SK-N-SH (cell line): Measurements from ENCODE around the gene CRACR2B. TPM values are rescaled to one million over a fixed set of nuclear protein-coding genes. Genes with fewer than 3 reads are reported as not detected.

ENCODE experiments used
- CTCF ChIA-PET: fragments of 300-600, 350-600 bp; formaldehyde crosslinking; extraction: SDS; loops from one replicate; lab custom pipeline; 2021; lab: Yijun Ruan, JAX
- POLR2A ChIA-PET: fragments of 350-600 bp; sonication (Branson Sonifier 250); formaldehyde crosslinking; extraction: SDS; loops from one replicate; lab custom pipeline; 2020; ENCODE audit warnings: antibody characterized with exemption, inconsistent platforms; lab: Yijun Ruan, JAX
- DNase-seq: peaks from one replicate; pipeline ENCODE4 v3.0.0; 2012
- H2AFZ ChIP-seq: fragments of 200-600 bp; sonication (generic); 2 replicates; pipeline ENCODE4 v1.8.1; 2016; ENCODE audit warnings: antibody characterized with exemption, mild to moderate bottlenecking, low read depth
- H3F3A ChIP-seq: fragments of 200-600 bp; sonication (generic); replicated peaks from 2 replicates; pipeline ENCODE3; 2016; ENCODE audit warnings: antibody characterized with exemption, mild to moderate bottlenecking; ENCODE audit not compliant: insufficient read depth
- H3K27ac ChIP-seq, 2 experiments: fragments of 200-500 bp in 1 of 2; fragments of 200-600 bp in 1 of 2; sonication (Bioruptor generic) in 1 of 2; sonication (generic), shearing (Covaris generic) in 1 of 2; 2 replicates each; pipeline versions ENCODE4 v1.5.1 to v1.6.1; 2014 to 2016; ENCODE audit warnings: low read depth in 2 of 2, inconsistent platforms in 1 of 2, low read length in 1 of 2, mild to moderate bottlenecking in 1 of 2, mixed read lengths in 1 of 2
- H3K27me3 ChIP-seq: fragments of 200-600 bp; sonication (generic), shearing (Covaris generic); 2 replicates; pipeline ENCODE4 v1.6.1; 2016; ENCODE audit warnings: mixed run types; ENCODE audit not compliant: insufficient read depth
- H3K36me3 ChIP-seq, 2 experiments: fragments of 200-500 bp in 1 of 2; fragments of 200-600 bp in 1 of 2; sonication (Bioruptor generic) in 1 of 2; sonication (generic) in 1 of 2; replicated peaks in 1 of 2; 2 replicates each; pipeline versions ENCODE3 to v1.5.1; 2014 to 2016; ENCODE audit warnings: low read length in 1 of 2, mild to moderate bottlenecking in 1 of 2; ENCODE audit not compliant: insufficient read depth in 2 of 2, control insufficient read depth in 1 of 2
- H3K4me1 ChIP-seq, 2 experiments: fragments of 200-500 bp in 1 of 2; fragments of 200-600 bp in 1 of 2; sonication (Bioruptor generic) in 1 of 2; sonication (generic), shearing (Covaris generic) in 1 of 2; 2 replicates each; pipeline versions ENCODE4 v1.5.1 to v1.6.1; 2014 to 2016; ENCODE audit warnings: low read depth in 1 of 2, low read length in 1 of 2, mixed run types in 1 of 2; ENCODE audit not compliant: insufficient read depth in 2 of 2, control insufficient read depth in 1 of 2
- H3K4me2 ChIP-seq: fragments of 200-600 bp; sonication (generic), shearing (Covaris generic); 2 replicates; pipeline ENCODE4 v1.6.1; 2017; ENCODE audit warnings: mixed run types
- H3K4me3 ChIP-seq, 2 experiments: fragments of 200-500 bp in 1 of 2; fragments of 200-600 bp in 1 of 2; sonication (Bioruptor generic) in 1 of 2; sonication (generic), shearing (Covaris generic) in 1 of 2; 2 replicates each; pipeline versions ENCODE4 v1.5.1 to v1.8.1; 2014 to 2016; ENCODE audit warnings: low read depth in 2 of 2, inconsistent platforms in 1 of 2, low read length in 1 of 2, mild to moderate bottlenecking in 1 of 2, mixed read lengths in 1 of 2, moderate library complexity in 1 of 2
- H3K79me2 ChIP-seq: fragments of 200-600 bp; sonication (generic); 2 replicates; pipeline ENCODE4 v1.8.1; 2017; ENCODE audit warnings: mild to moderate bottlenecking; ENCODE audit not compliant: insufficient read depth
- H3K9ac ChIP-seq: fragments of 200-600 bp; sonication (generic); 2 replicates; pipeline ENCODE4 v1.6.1; 2017; ENCODE audit warnings: mixed run types
- H3K9me2 ChIP-seq: fragments of 200-600 bp; sonication (generic); 2 replicates; pipeline ENCODE4 v1.6.1; 2017; ENCODE audit warnings: mixed run types
- H3K9me3 ChIP-seq: fragments of 200-600 bp; sonication (generic); 2 replicates; pipeline ENCODE4 v1.6.1; 2017; ENCODE audit warnings: mixed run types, mild to moderate bottlenecking, moderate library complexity
- H4K20me1 ChIP-seq: fragments of 200-600 bp; sonication (generic); 2 replicates; pipeline ENCODE4 v1.6.1; 2017; ENCODE audit warnings: mild to moderate bottlenecking, mixed run types; ENCODE audit not compliant: insufficient read depth
- CHD2 ChIP-seq: fragments of 150-350 bp; IDR thresholded peaks from 2 replicates; pipeline ENCODE4 v1.6.1; 2018; ENCODE audit warnings: low read length; ENCODE audit not compliant: partially characterized antibody
- EZH2phosphoT487 ChIP-seq: fragments of 200-600 bp; sonication (generic); IDR thresholded peaks from 2 replicates; pipeline ENCODE4 v1.6.1; 2017; ENCODE audit warnings: low read depth, mixed run types, mild to moderate bottlenecking, antibody characterized with exemption, moderate library complexity, borderline replicate concordance
- FOSL2 ChIP-seq: IDR thresholded peaks from 2 replicates; pipeline ENCODE4 v1.4.0; 2012; ENCODE audit warnings: low read depth, mild to moderate bottlenecking, moderate library complexity, borderline replicate concordance
- FOXM1 ChIP-seq: IDR thresholded peaks from 2 replicates; pipeline ENCODE4 v1.4.0; 2012; ENCODE audit warnings: low read depth, mild to moderate bottlenecking
- GABPA ChIP-seq: IDR thresholded peaks from 2 replicates; pipeline ENCODE4 v1.4.0; 2012; ENCODE audit warnings: low read depth, mild to moderate bottlenecking
- JUND ChIP-seq: IDR thresholded peaks from 2 replicates; pipeline ENCODE4 v1.4.0; 2012
- MEF2A ChIP-seq: IDR thresholded peaks from 2 replicates; pipeline ENCODE4 v1.4.0; 2012; ENCODE audit warnings: low read depth, borderline replicate concordance
- MXI1 ChIP-seq: IDR thresholded peaks from 2 replicates; pipeline ENCODE4 v1.6.1; 2012; ENCODE audit warnings: mild to moderate bottlenecking, low read depth, low read length, improper control_type of control experiment
- NFIC ChIP-seq: IDR thresholded peaks from 2 replicates; pipeline ENCODE4 v1.4.0; 2012; ENCODE audit warnings: borderline replicate concordance
- PBX3 ChIP-seq: IDR thresholded peaks from 2 replicates; pipeline ENCODE4; 2012
- POLR2AphosphoS5 ChIP-seq: IDR thresholded peaks from 2 replicates; pipeline ENCODE4 v1.6.1; 2012; ENCODE audit warnings: low read depth, low read length
- RAD21 ChIP-seq: IDR thresholded peaks from 2 replicates; pipeline ENCODE4 v1.6.1; 2012; ENCODE audit warnings: mild to moderate bottlenecking, low read length
- REST ChIP-seq: IDR thresholded peaks from 2 replicates; pipeline ENCODE4 v1.6.1; 2012; ENCODE audit warnings: mild to moderate bottlenecking, low read depth, low read length, moderate library complexity
- RXRA ChIP-seq: IDR thresholded peaks from 2 replicates; pipeline ENCODE4 v1.4.0; 2012; ENCODE audit warnings: low read depth, mild to moderate bottlenecking, borderline replicate concordance
- SIN3A ChIP-seq: IDR thresholded peaks from 2 replicates; pipeline ENCODE4 v1.6.1; 2012; ENCODE audit warnings: low read depth, mild to moderate bottlenecking, low read length, moderate library complexity, borderline replicate concordance
- TCF12 ChIP-seq: IDR thresholded peaks from 2 replicates; pipeline ENCODE4 v1.4.0; 2012
- TEAD4 ChIP-seq: IDR thresholded peaks from 2 replicates; pipeline ENCODE4 v1.4.0; 2012; ENCODE audit warnings: mild to moderate bottlenecking, borderline replicate concordance; ENCODE audit not compliant: insufficient read depth
- WGBS: methylation state at CpG from one replicate; pipeline ENCODE4 v1.1.6; 2017; ENCODE audit warnings: low lambda C conversion rate; 5-methylcytosine and 5-hydroxymethylcytosine counted together
- polyA plus RNA-seq, 3 experiments: library from polyadenylated mRNA; depleted of rRNA; stranded (reverse); fragments of >200 nt; gene quantifications; 2 replicates each; pipeline ENCODE4 v1.2.3, GENCODE V29; 2012

The CRACR2B gene
- polyA plus RNA-seq, 1 of the 3 experiments (the other 2 are of a cell fraction), result 1.1 TPM

GRCh38 chr11:820655-821511, 6.8 kb upstream of the CRACR2B start:
- H3K4me2 ChIP-seq, result peak overlapping the region; percentile 98
- peaks cover 28% of the 10 kb centered on the region for H4K20me1 ChIP-seq
- 41% methylated on average over 6 of the region's 11 CpGs for WGBS
- POLR2A ChIA-PET, result interaction anchor here (1.9 to 2.7 kb wide), 4 partner anchors 12 to 22 kb away, joined by 6 to 34 read pairs (median 11); partner anchors contain the start of genes CD151, POLR2L, RPLP2 and TSPAN4
- H3K4me3 ChIP-seq, result peak overlapping the region; percentile 71 to 79
- H3K9ac ChIP-seq, result peak overlapping the region; percentile 83
- no peak for DNase-seq
- no peaks in the 10 kb centered on the region for H3K9me2 ChIP-seq
- no peaks in the 10 kb centered on the region for H3K9me3 ChIP-seq
- peaks cover 7% of the 10 kb centered on the region for H3F3A ChIP-seq
- H3K27me3 ChIP-seq, result no peaks in the 10 kb centered on the region
- peak overlapping the region in 1 of 2 experiments; percentile 73; a peak in 3 of 4 replicates for H3K27ac ChIP-seq
- H3K4me1 ChIP-seq, result peaks cover 14 to 26% of the 10 kb centered on the region in 2 experiments; a peak in 3 of 4 replicates
- peaks cover 26% of the 10 kb centered on the region for H3K79me2 ChIP-seq
- no peak overlapping the region for H2AFZ ChIP-seq
- H3K36me3 ChIP-seq, result peaks cover 0 to 21% of the 10 kb centered on the region in 2 experiments
- CTCF ChIA-PET, result interaction anchor here (1.1 to 1.4 kb wide), 2 partner anchors 10 to 13 kb away, joined by 4 read pairs; no protein-coding TSS in a partner anchor
- TF ChIP-seq FOSL2, result peak; percentile 83
- 0 out of 2 replicates have a peak, but pooled peaks have one; percentile 28 for TF ChIP-seq TEAD4
- TF ChIP-seq RXRA, result peak; percentile 34; the same call in 1 of the 2 replicates
- TF ChIP-seq SIN3A, result 0 out of 2 replicates have a peak, but pooled peaks have one; percentile 10
- TF ChIP-seq RAD21, result no peak
- 0 out of 2 replicates have a peak, but pooled peaks have one; percentile 13 for TF ChIP-seq REST
- no peak for TF ChIP-seq GABPA
- TF ChIP-seq EZH2phosphoT487, result no peak
- TF ChIP-seq CHD2, result no peak
- no peak for TF ChIP-seq FOXM1
- TF ChIP-seq NFIC, result peak; percentile 75
- peak; percentile 59 for TF ChIP-seq JUND
- peak; percentile 46 for TF ChIP-seq PBX3
- TF ChIP-seq POLR2AphosphoS5, result no peak
- TF ChIP-seq TCF12, result peak; percentile 71; the same call in 1 of the 2 replicates
- TF ChIP-seq MEF2A, result no peak
- TF ChIP-seq MXI1, result no peak
- TF ChIP-seq, all 33 proteins: peak for 9
